ENCODE measurements around the gene PPP1R12C.
"Not testable (repeated sequence)": the region's sequence is repeated elsewhere in the genome, so short reads cannot be mapped to it uniquely, and the experiment has no call there.

PPP1R12C gene

DNA sequence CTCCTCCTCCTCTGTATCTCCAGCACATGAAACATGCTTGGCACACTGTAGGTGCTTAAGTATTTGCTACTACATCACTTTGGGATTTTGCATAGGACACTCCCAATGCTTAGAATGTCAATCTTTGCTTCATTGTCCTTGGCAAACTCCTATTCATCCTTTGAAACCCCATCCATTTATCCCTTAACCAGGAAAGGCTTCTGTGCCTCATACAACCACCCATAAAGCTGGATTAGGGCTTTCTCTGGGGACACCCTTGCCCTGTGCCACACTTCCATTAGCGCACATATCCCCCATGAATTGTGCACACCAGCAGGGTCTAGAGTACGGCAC, 47.6 kb downstream of the PPP1R12C start:
- DNase-seq (ENCODE audit: extremely low read depth, low read depth) = no peak
- TF ChIP-seq, protein P1, sequence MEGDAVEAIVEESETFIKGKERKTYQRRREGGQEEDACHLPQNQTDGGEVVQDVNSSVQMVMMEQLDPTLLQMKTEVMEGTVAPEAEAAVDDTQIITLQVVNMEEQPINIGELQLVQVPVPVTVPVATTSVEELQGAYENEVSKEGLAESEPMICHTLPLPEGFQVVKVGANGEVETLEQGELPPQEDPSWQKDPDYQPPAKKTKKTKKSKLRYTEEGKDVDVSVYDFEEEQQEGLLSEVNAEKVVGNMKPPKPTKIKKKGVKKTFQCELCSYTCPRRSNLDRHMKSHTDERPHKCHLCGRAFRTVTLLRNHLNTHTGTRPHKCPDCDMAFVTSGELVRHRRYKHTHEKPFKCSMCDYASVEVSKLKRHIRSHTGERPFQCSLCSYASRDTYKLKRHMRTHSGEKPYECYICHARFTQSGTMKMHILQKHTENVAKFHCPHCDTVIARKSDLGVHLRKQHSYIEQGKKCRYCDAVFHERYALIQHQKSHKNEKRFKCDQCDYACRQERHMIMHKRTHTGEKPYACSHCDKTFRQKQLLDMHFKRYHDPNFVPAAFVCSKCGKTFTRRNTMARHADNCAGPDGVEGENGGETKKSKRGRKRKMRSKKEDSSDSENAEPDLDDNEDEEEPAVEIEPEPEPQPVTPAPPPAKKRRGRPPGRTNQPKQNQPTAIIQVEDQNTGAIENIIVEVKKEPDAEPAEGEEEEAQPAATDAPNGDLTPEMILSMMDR (IDR thresholded peaks at IDR 0.05; ENCODE audit: low read depth, low read length, missing control alignments) = no peak
- H3K4me3 ChIP-seq (replicated peaks; ENCODE audit: low read depth, low read length) = no peak overlapping the region

DNA sequence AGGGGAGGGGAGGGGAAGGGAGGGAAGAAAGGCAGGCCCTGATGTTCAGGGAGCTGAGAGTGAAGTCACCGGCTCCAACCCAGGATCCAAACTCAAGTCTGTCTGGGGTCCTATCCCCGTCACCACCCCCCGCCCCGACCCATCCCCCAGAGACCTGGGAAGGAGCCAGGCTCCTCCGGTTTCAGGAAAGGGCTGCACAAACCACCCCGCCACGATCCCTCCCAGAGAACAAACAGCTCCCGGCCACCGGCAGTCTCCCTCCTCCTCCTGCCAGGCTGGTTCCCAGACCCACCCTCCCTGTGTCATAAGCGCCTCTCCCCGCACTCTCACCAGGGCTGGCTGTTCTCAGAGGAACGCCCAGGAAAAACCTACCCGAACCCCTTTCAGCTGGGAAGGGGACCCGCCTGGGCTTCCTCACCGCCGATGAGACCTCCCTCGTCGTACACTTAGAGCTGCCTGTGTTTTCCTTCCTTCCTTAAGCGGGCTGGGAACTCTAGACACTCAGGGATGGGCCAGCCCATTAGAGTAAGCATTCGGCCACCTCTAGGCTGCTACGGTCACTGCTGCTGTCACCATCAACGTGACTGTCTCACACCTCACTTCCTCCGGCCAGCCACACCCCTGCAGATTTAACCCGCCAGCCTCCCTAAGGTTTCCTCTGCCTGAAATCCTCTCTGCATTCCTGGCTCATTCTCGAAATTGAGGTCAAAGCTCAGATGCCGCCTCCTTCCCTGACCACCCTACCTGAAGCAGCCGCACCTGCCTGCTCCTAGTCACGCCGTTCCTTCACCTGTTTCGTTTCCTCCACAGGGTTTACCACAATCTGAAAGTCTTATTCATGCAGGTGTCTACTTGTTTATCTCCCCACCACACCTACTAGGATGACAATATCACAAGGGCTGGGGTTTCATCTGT, 48.2 kb downstream of the PPP1R12C start:
- TF ChIP-seq, protein P1 (IDR thresholded peaks at IDR 0.05; ENCODE audit: low read depth, low read length, missing control alignments) = no peak
- no peak for DNase-seq (ENCODE audit: extremely low read depth, low read depth)
- H3K4me3 ChIP-seq (replicated peaks; ENCODE audit: low read depth, low read length) = no peak overlapping the region

DNA sequence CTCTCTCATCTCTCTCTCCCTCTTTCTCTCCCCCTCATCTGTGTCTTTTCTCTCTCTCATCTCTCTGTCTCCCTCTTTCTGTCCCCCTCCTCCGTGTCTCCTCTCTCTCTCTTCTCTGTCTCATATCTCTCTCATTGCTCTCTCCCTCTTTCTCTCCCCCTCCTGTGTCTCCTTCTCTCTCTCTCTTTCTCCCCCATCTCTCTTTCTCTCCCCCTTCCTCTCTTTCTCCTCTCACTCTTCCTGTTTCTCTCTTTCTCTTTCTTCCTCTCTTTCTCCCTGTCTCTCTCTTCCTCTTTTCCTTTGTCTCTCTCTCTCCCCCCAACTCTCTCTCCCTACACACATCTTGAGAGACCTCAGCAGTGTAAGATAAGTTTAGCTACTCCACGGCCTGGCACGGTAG, 49.6 kb downstream of the PPP1R12C start:
- TF ChIP-seq, protein P1 (IDR thresholded peaks at IDR 0.05; ENCODE audit: low read depth, low read length, missing control alignments) = no peak
- no peak overlapping the region for H3K4me3 ChIP-seq (replicated peaks; ENCODE audit: low read depth, low read length)
- DNase-seq (ENCODE audit: extremely low read depth, low read depth) = no peak

DNA sequence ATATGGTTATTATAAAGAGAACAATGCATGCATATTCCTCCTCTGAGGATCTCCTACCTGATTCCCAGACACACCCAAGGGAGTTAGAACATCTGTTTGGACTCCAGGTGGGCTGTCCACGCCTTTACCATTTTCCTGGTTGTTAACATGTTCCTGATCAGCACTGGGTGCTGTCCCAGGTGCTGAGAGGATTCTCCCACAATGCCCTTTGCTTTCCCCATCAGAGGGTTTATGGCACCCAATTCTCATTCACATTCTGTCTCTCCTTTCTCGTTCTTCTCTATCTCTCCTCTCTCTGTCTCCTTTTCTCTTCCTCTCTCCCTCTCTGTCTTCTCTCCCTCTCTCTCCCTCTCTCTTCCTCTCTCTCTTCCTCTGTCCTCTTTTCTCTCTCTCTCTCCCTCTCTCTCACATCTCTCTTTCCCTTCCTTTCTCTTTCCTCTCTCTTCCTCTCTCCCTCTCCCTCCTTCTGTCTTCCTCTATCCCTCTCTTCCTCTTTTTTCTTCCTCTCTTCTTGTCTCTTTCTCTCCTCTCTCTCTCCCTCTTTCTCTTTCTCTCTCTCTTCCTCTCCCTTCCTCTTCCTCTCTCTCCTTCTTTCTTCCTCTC, 51.2 kb downstream of the PPP1R12C start:
- no peak for DNase-seq (ENCODE audit: extremely low read depth, low read depth)
- no peak overlapping the region for H3K4me3 ChIP-seq (replicated peaks; ENCODE audit: low read depth, low read length)
- TF ChIP-seq, protein P1 (IDR thresholded peaks at IDR 0.05; ENCODE audit: low read depth, low read length, missing control alignments) = no peak

DNA sequence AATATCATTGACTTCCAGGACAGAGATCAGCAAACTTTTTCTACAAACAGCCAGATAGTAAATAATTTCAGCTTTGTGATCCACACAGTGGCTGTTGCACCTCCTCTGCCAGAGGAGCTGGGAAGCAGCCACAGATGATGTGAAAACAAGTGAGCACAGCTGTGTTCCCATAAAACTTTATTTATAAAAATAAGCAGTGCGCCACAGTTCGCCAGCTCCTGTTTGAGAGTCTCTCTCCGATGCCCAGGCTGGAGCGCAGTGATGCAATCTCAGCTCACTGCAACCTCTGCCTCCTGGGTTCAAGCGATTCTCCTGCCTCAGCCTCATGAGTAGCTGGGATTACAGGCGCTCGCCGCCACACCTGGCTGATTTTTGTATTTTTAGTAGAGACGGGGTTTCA, 51.9 kb downstream of the PPP1R12C start:
- not testable (repeated sequence) for H3K4me3 ChIP-seq (replicated peaks; ENCODE audit: low read depth, low read length); DNase-seq (ENCODE audit: extremely low read depth, low read depth)

DNA sequence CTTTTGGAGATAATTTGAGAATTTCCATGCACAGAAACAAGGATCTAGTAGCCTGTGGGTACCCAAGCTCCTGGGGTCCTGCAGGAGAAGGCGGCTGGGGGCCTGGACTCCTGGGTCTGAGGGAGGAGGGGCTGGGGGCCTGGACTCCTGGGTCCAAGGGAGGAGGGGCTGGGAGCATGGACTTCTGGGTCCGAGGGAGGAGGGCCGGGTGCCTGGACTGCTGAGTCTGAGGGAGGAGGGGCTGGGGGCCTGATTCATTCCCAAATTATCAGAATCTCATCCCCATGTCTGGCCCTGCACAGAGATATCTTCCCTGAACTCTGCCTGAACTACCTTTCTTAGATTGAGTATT, 54.0 kb downstream of the PPP1R12C start:
- TF ChIP-seq, protein P1 (IDR thresholded peaks at IDR 0.05; ENCODE audit: low read depth, low read length, missing control alignments) = no peak
- H3K4me3 ChIP-seq (replicated peaks; ENCODE audit: low read depth, low read length) = no peak overlapping the region; the same call in 1 of the 2 replicates
- DNase-seq (ENCODE audit: extremely low read depth, low read depth) = no peak

- H3K4me3 ChIP-seq (replicated peaks; ENCODE audit: low read depth, low read length) = peak within 1 kb of the TSS; percentile 64
- TF ChIP-seq, protein P1 (IDR thresholded peaks at IDR 0.05; ENCODE audit: low read depth, low read length, missing control alignments) = no peak
- DNase-seq (ENCODE audit: extremely low read depth, low read depth) = peak; percentile 90
Measured at GRCh38 chr19:55062735-55063491, 54.5 kb downstream of the PPP1R12C start, which contains the start of gene RDH13. TSS of gene RDH13 (minus strand) at chr19:55063148. CDS start at chr19:55063032, 116 bp downstream.

GRCh38 chr19:55060287-55060686, 57.1 kb downstream of the PPP1R12C start:
- not testable (repeated sequence) for DNase-seq (ENCODE audit: extremely low read depth, low read depth); H3K4me3 ChIP-seq (replicated peaks; ENCODE audit: low read depth, low read length)
